Measurements from ENCODE around the gene ZNF211.

The ZNF211 gene

GRCh38 chr19:57668635-57669034 lies 35.7 kb downstream of the ZNF211 start, which contains the start of gene ZSCAN4:
ZSCAN4 (plus strand) TSS chr19:57668935; CDS start chr19:57676146, 7,211 bp downstream.
- DNase-seq (ENCODE audit: low read depth) = no peak
- no peak within 1 kb of the TSS for H3K4me3 ChIP-seq (ENCODE audit: low read depth, low read length)
- TF ChIP-seq, protein P1, sequence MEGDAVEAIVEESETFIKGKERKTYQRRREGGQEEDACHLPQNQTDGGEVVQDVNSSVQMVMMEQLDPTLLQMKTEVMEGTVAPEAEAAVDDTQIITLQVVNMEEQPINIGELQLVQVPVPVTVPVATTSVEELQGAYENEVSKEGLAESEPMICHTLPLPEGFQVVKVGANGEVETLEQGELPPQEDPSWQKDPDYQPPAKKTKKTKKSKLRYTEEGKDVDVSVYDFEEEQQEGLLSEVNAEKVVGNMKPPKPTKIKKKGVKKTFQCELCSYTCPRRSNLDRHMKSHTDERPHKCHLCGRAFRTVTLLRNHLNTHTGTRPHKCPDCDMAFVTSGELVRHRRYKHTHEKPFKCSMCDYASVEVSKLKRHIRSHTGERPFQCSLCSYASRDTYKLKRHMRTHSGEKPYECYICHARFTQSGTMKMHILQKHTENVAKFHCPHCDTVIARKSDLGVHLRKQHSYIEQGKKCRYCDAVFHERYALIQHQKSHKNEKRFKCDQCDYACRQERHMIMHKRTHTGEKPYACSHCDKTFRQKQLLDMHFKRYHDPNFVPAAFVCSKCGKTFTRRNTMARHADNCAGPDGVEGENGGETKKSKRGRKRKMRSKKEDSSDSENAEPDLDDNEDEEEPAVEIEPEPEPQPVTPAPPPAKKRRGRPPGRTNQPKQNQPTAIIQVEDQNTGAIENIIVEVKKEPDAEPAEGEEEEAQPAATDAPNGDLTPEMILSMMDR (conservative IDR thresholded peaks at IDR 0.05; ENCODE audit: low read depth, low read length) = no peak

DNA sequence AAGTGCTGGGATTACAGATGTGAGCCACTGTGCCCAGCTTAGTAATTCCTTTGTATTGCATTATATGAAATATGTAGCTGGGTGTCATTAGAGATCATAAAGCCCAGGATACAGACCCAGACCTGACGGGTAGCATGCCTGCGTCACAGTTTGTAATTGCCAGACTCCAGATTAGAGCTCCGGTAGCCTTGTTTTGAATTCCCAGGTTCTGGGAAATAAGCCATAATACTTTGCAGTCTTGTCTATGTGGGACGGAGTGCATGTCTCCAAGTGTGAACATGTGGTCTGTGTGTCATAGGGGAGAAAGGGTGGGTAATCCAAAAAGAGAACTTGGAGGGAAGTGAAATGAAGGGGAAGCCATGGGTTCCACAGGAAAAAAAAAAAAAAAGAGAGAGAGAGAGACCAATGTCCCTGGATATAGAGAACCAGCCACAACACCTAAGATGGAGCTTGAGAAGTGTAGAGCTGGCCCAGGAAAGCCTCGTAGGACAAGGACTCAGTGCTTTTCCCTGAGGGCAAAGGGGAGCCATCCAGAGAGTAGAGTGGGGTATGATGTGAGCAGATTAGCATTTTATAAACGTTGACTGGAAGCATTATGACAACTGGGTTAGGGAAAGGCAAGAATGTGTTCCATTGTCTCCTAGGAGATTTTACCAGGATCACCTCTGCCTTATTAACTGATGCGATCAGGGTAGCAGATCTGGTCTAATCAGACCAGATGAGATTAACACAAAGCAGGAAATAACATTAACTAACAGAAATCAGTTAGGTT lies 38.3 kb downstream of the ZNF211 start:
- DNase-seq (ENCODE audit: low read depth) = no peak
- TF ChIP-seq, protein P1 (conservative IDR thresholded peaks at IDR 0.05; ENCODE audit: low read depth, low read length) = no peak
- H3K4me3 ChIP-seq (ENCODE audit: low read depth, low read length) = no peak overlapping the region

GRCh38 chr19:57672466-57672865 lies 39.5 kb downstream of the ZNF211 start:
- DNase-seq (ENCODE audit: low read depth) = no peak
- no peak overlapping the region for H3K4me3 ChIP-seq (ENCODE audit: low read depth, low read length)
- TF ChIP-seq, protein P1 (conservative IDR thresholded peaks at IDR 0.05; ENCODE audit: low read depth, low read length) = no peak

- no peak overlapping the region for H3K4me3 ChIP-seq (ENCODE audit: low read depth, low read length)
- TF ChIP-seq, protein P1 (conservative IDR thresholded peaks at IDR 0.05; ENCODE audit: low read depth, low read length) = no peak
- peak; percentile 35 for DNase-seq (ENCODE audit: low read depth)
Measured at GRCh38 chr19:57675881-57676280, 42.9 kb downstream of the ZNF211 start.

DNA sequence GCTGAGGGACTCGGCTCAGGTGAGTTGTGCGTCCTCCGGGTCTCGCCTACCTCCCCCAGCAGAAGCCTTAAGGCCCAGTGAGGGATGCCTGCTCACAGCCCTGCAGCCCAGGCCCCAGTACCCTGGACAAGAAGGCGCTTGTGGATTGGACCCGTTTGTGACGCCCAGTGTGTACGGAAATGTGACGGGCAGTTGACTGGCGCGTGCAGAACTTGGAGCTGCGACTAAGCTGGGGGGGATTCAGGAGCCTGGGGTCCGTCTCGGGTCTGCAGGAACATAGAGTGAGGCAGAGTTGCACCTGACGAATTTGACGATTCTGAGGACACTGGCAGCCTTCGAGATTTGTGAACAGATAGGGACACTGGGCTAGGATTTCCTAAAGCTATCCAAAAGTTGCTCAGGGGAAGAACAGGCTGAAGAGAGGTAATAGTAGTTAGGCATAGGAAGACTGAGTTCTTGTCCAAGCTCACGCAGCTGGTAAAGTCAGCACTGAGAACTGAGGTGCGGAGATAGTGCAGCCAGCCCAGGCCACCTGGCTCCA lies 49.3 kb downstream of the ZNF211 start:
- DNase-seq (ENCODE audit: low read depth) = peak; percentile 14
- peak overlapping the region; percentile 95 for H3K4me3 ChIP-seq (ENCODE audit: low read depth, low read length)
- TF ChIP-seq, protein P1 (conservative IDR thresholded peaks at IDR 0.05; ENCODE audit: low read depth, low read length) = no peak

- no peak for DNase-seq (ENCODE audit: low read depth)
- no peak overlapping the region for H3K4me3 ChIP-seq (ENCODE audit: low read depth, low read length)
- TF ChIP-seq, protein P1 (conservative IDR thresholded peaks at IDR 0.05; ENCODE audit: low read depth, low read length) = no peak
Measured at GRCh38 chr19:57686727-57687126, 53.8 kb downstream of the ZNF211 start.
